ENCODE data around the gene BSDC1. TPM values are rescaled to one million over a fixed set of nuclear protein-coding genes. Genes with fewer than 3 reads are reported as not detected.

The BSDC1 gene
- total and polyA plus RNA-seq, 10 of the 15 experiments (the other 5 are each of a cell fraction or from before 2014, with no cell fraction given): 3.0 to 39.7 (median 22.8) TPM

- Histone ChIP-seq H3K27me3 (replicated peaks in 1 of 2; ENCODE audit: control insufficient read depth in 2 of 2, insufficient read depth in 2 of 2, low read length in 1 of 2) (no peaks in the 10 kb centered on the region), H3K79me2 (ENCODE audit: control insufficient read depth, insufficient read depth, low read length) (peaks cover 12% of the 10 kb centered on the region), H3K9me3 (replicated peaks; ENCODE audit: control insufficient read depth, insufficient read depth, low read length) (no peaks in the 10 kb centered on the region; the same call in 2 of the 3 replicates), H3K4me1 (ENCODE audit: control insufficient read depth, insufficient read depth, low read length) (no peaks in the 10 kb centered on the region; the same call in 1 of the 2 replicates), H4K20me1 (ENCODE audit: control insufficient read depth, insufficient read depth) (no peaks in the 10 kb centered on the region), H3K36me3 (ENCODE audit: control insufficient read depth in 2 of 2, insufficient read depth in 2 of 2, low read length in 1 of 2) (peaks cover 0 to 15% of the 10 kb centered on the region in 2 experiments; a peak in 1 of 4 replicates), H3K27ac (ENCODE audit: control insufficient read depth, insufficient read depth) (no peak overlapping the region), H3K9ac (ENCODE audit: control insufficient read depth, insufficient read depth, low read length) (no peak overlapping the region; the same call in 1 of the 2 replicates), H3K4me2 (ENCODE audit: control insufficient read depth, insufficient read depth) (peak overlapping the region; percentile 80), H2AFZ (ENCODE audit: control insufficient read depth, low read depth, low read length) (no peak overlapping the region), H3K4me3 (peak overlapping the region; percentile 78)
- no peak for DNase-seq (ENCODE audit: low read depth, low spot score)
- SMC1A ChIA-PET (ENCODE audit: uncharacterized antibody, unreplicated experiment): interaction anchor here (2.0 kb wide), 1 partner anchor 56 kb away, joined by 15 read pairs; the partner anchor contains the start of gene MARCKSL1
- intact Hi-C loops (cut with micrococcal nuclease; ENCODE audit: unreplicated experiment): no loop called here
- in situ Hi-C loops (cut with MboI): no loop called here
- RAD21 ChIA-PET (ENCODE audit: unreplicated experiment): interaction anchor here (1.6 to 2.4 kb wide), 2 partner anchors 39 to 178 kb away, joined by 3 to 9 read pairs; no protein-coding TSS in a partner anchor
- no peak for ATAC-seq
- BruUV-seq (replicated peaks): TSS peak; percentile 75
- WGBS (ENCODE audit: insufficient coverage, insufficient replicate concordance, low lambda C conversion rate, missing lambda C conversion rate): 0% methylated on average over 1 of the region's 1 CpG
- CTCF ChIA-PET: interaction anchor here (1.0 to 2.7 kb wide), 3 partner anchors 77 to 177 kb away, joined by 3 to 15 read pairs (median 13); no protein-coding TSS in a partner anchor
- POLR2A ChIA-PET: interaction anchor here (2.0 kb wide), 1 partner anchor 60 kb away, joined by 7 read pairs; no protein-coding TSS in a partner anchor
- TF ChIP-seq HDAC2 (IDR thresholded peaks at IDR 0.05): no peak
- TF ChIP-seq USF1 (IDR thresholded peaks at IDR 0.05; ENCODE audit: borderline replicate concordance, extremely low read length, insufficient read depth, low read depth, low read length): no peak
- no peak for TF ChIP-seq ZNF217 (IDR thresholded peaks at IDR 0.05)
- TF ChIP-seq CHD4 (IDR thresholded peaks at IDR 0.05): no peak
- no peak for TF ChIP-seq IKZF1 (conservative IDR thresholded peaks at IDR 0.05)
- TF ChIP-seq CHD2 (IDR thresholded peaks at IDR 0.05; ENCODE audit: borderline replicate concordance, low read depth, low read length): no peak
- no peak for TF ChIP-seq FOXM1 (IDR thresholded peaks at IDR 0.05; ENCODE audit: low read depth, low read length)
- TF ChIP-seq NR2C2 (IDR thresholded peaks at IDR 0.05; ENCODE audit: borderline replicate concordance, control insufficient read depth, insufficient read length, low read depth): no peak
- TF ChIP-seq POLR2A (IDR thresholded peaks at IDR 0.05; ENCODE audit: low read depth, low read length): no peak
- FAIRE-seq: no peak
Observed at GRCh38 chr1:32393136-32393535, 1.1 kb downstream of the BSDC1 start.

All from GM12878 (cell line).